GM19324 (cell line): ENCODE data around the gene SETBP1.
A peak's percentile ranks its signal among the peaks of the same experiment; 100 is the strongest.

Experiments
- ATAC-seq: cut with Tn5 transposase; IDR thresholded peaks from one replicate; pipeline ENCODE4 v1.9.1; 2021; ENCODE audit warnings: mild to moderate bottlenecking, moderate library complexity; ENCODE audit not compliant: unreplicated experiment, low FRiP score

Gene SETBP1

DNA sequence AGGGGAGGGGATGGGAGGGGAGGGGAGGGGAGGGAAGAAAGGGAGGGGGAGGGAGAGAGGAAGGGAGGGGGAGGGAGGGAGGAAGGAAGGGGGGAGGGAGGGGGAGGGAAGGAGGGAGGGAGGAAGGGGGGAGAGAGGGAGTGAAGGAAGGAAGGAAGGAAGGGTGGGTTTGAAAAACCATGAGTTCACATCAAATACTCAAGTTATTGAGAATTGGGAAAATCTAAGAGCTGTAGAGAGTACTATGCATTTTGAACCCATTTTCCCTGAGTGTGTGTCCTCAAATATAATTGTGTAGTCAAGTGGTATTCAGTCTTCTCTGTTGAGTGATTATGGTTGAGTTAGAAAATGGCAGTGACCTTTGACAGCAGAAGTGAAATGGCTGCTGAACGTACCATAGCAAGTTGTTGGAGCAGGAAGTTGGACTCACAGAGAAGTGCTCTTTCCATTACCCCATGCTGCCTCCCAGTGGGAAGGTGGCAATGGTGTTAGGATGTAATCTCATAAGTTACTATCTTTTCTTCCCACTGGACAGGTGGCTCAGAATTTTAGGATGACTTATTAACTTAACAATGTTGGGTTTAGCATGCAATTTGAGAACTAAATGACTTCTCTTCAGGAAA, 214.6 kb downstream of the SETBP1 start:
- ATAC-seq: no peak

DNA sequence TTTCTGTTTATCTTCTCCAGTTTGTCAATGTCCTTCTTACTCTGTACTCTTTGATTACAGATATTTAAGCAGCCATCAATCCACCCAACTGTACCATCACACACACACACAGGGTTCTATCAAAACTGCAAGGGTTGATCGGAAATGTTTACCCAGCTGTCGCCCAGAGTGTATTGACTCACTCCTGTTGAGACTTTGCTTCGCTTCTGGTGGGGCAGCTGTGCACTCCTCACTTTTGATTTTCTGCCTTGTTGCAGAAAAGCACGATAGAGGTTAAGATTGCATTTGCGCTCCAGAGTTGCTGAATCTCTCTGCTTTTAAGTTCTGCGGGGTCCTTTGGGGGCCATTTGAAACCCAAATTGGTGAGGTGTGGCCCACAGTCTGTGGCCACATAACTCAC, 216.2 kb downstream of the SETBP1 start:
- ATAC-seq: no peak

DNA sequence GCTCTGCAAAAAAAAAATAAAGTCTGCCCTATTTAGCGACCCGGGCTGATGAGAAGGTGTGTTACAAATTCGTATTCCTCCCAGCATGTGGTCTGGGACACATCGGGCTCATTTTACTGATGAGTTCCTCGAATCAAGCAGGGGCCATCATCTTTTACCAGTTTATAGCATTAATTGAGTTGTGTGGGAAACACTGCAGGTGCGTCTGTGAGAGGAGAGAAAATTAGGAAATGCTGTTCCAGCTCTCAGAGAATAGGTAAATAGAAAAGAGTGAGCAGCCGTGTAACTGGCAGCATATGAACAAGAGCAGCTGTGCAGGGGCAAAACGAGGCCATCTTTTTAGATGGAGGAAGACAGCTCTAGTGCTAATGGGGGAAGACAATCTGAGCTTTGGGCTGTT, 216.7 kb downstream of the SETBP1 start:
- ATAC-seq: no peak

DNA sequence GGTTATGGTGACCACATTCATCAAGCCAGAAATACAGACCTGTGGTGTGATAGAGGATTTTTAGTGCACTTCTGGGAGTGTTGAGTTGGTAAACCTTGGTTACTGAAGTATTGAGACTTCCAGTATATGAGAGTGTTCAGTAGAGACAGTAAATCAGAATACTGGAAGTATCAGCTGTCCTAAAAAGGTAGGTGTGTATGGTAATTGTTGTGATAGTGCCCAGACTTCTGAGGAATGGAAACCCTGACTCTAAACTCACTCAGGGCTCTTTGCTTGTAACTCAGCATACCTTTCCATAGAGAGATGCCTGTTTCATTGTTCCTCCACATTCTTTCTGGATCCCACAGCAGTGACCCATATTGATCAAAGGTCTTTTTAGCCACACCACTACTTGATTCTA, 217.1 kb downstream of the SETBP1 start:
- no peak for ATAC-seq

DNA sequence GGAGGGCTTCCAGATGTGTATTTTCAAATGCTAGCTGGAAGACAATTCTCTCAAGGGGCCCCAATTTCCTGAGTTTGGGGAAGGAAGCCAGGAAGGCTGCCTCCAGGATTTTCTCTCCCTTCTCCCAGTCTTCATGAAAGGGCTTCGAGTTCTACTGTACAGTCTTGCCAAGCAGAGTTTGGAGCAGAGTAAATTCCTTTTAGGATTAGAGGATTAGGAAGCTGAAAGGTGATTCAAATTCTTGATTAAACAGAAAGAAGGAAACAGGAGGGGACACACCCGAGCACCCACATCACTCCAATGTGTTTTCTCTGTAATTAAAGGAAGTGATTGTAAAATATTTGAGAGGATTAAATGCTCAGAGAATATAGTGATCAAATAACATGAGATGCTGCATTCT, 217.8 kb downstream of the SETBP1 start:
- ATAC-seq: no peak

DNA sequence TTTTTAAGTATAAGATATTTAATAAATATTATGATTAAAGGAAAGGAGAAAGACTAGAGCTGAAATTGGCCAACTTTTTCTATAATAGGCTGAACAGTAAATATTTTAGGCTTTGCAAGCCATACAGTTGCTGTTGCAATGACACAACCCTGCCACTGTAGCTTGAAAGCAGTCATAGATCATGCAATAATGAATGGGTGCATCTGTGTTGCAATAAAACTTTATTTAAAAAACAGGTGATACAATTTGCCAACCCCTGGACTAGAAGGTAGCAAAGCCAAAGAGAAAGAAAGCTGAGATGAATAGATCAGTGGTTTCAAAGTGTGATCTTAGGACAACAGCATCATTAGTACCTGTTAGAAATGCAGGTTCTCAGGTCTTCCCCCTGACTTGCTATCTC, 219.1 kb downstream of the SETBP1 start:
- ATAC-seq: no peak

DNA sequence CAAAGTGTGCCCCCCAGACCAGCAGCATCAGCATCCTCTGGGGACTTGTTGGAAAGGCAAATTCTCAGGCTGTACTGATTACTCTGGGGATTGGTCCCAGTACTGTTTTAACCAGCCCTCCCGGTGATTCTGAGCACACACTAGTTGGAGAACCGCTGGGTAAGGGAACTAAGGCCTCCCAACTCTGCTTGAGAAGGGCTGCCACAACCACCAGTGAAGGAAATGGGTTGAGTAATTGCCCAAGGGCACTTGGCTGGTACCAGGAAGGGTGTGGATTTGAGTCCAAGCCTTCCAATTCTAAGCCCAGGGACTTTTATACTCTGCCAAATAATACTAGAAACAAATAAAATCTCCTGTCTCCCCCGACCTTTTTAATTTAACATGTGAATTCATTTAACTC, 219.9 kb downstream of the SETBP1 start:
- no peak for ATAC-seq

DNA sequence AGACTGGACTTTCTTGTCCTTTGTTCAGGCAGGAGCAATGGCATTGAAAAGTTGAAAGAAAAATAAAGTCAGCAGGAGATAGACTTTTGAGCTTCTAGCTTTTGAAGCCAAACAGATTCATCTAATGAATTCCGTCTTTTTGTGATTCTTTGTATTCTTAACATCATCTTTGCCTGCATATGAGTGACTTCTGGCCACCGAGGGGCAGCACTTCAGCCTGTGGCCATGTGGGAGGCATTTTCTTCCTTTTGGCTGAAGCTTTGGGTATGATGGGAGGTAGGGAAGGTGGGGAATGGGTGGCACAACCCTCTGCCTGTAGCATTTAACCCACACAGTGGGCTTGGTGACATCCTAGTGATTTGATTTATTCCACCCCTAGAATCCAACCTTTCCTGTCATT, 220.6 kb downstream of the SETBP1 start:
- ATAC-seq: no peak

DNA sequence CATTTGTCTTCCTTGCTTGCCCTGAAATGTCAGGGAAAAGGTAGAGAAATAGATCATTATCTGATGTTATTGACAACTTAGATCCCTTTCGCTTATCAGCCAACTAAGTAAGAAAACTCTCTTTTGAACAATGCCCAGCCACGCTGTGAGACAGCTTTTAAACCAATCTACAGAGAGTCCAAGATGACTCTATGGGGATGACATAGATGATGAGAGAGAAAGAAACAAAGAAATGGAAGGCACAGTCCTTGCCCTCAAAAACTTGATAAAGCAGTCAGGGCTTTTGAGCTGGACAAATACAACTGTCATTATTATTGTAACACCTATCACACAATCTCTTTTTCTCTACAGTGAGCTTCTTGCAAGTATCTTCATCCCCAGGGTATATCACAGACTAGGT, 222.6 kb downstream of the SETBP1 start:
- no peak for ATAC-seq

DNA sequence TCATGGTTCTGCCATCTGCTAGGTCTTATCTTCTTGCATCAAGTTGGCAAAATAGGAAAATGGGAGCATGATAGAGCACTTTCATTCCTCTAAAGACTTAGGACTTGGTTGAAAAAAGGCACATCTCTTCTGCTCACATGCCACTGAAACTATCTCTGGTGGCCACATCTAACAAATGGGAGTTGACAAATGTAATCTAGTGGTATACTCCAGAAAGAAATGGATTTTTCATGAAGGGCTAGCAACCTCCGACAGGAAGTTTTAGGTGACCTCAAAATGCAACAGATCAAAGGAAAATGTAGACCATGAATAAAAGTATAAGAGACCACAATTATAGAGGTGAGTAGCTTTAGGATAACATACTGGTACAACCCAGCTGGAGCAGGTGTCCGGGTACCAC, 224.1 kb downstream of the SETBP1 start:
- no peak for ATAC-seq

DNA sequence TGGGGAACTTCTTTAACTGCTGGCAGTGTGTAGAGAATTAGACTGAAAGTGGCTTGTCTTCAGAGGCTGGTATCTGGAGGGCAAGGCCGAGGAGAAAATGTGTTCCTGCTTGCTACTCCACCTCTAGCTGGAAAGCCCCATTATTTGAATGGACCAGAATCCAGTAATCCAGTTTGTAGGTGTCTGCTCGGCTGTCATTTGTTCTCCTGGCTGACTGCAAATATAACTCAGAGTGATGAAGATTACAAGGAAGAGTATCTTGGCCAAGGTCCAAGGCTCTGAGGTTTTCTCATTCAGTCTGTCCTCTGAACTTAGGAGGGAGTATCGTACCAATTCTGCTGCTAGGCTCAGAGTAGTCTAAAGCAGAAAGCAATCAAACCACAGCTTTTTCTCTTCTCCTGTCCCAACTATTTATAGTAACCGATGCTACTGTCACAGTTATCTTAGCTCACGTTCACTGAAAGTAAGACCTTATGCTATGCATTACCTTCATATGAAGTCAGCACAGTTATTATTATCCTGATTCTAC, 228.6 kb downstream of the SETBP1 start:
- ATAC-seq: peak; percentile 60

DNA sequence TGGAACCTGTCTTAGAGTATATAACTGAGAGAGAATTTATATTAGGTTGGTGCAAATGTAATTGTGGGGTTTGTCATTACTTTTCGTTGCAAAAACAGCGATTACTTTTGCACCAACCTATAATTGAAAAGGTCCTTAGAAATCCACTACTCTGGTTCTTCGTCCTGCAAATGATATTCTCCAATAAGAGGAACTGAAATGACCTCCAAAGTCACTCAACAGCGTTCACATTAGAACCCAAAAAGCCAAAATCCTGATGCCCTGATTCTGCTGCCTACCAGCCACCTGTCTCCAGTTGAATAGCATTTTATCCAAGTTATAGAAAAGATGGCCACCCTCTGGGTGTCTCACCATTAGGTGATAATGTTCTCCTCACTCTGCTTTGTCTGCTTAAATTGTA, 230.6 kb downstream of the SETBP1 start:
- no peak for ATAC-seq

DNA sequence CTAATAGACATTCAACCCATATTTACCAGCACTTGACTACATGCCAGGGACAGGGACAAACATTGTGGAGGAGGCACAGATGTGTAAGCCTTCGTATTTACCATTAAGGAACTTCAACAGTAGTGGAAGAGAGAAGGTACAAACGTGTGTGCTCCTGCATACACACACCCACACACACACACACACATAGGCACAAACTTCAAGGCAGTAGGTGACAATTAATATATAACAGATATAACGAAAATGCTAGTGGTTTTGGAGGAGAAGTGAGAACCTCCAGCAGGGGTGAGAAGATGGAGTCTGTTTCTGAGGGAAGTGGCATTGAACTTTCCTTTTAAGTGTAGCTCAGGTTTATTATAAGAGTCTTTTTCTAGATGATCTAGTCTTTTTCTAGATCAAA, 231.1 kb downstream of the SETBP1 start:
- no peak for ATAC-seq

DNA sequence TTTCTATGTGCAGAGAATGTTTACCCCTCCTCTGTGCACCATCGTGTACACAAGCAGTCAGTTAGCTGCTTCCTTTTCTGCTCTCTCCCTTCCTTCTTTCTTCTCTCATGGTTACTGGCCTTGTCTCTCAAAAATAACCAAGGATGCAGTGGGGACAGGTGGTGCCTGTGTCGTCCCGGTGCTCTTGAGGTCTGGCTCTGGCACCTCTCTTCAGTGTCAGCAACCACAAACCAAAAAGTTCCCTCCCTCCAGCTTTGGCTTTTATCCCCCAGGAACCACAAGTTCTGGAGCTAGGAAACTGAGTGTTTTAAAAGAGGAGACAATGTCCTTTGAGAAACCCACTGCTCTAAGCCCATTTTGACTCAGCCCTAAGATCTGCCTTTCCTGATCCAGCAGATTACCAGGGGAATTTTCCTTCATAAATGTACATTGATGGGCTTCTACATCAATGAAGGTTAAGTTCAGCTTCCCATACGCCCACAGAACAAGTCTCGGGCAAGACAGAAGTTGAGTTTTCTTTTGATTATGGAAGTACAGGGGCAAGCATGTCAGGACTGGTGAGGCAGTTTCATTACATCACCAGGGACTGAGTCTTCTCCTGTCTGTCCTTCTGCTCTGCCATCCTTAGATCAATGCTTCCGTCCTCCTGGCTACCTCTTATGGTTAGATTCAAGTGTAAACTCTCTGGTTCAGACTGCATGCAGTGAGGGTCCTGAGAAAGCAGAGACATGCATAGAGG, 232.2 kb downstream of the SETBP1 start:
- no peak for ATAC-seq

DNA sequence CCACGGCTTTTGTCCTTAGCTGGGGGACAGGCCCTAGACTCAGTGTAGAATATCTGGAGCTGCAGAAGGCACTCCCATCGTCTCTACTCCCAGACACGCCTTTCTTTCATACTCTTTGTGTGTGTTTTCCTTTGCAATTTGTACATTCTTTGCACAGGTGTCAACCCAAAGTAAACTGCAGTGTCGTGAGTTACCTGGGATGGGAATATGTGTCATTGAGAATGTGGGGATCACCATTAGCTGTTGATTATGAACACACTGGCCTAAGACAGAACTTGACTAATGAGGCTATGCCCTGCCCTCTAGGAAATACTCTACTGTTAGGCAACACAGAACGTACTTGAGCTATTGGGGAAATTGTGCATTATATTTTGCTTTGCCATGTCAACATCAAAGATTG, 233.3 kb downstream of the SETBP1 start:
- no peak for ATAC-seq

DNA sequence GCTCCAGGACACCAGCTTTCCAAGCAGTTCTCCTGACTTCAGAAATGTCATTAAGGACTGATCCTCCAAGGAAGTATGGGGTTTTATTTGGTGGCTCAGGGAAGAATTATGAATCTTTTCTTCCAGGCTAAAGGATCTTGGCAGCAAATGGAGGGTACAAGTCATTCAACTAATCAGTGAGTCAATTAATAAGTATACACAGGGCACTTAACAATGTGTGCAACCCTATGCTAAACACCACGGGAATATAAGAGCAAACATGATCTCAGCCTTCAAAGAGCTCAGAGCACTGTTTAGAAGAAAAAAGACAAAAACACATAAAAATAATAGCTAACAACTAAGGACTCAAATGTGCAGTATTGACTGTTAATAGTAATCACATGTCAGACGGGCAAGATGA, 234.5 kb downstream of the SETBP1 start:
- no peak for ATAC-seq

DNA sequence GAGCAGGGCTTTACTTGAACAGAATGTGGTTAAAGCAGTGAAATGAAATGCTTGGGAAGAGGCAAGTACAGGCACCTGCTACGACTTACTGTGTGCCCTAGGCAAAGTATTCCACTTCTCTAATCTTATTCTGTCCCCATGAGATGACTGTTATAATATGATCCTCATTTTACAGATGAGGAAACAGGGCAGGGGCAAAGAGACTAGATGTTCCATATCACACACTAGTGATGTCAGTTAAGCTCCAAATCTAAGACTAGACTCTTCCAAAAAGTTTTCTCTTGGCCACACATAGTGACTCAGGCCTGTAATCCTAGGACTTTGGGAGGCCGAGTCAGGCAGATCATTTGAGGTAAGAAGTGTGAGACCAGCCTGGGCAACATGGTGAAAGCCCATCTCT, 235.0 kb downstream of the SETBP1 start:
- no peak for ATAC-seq

DNA sequence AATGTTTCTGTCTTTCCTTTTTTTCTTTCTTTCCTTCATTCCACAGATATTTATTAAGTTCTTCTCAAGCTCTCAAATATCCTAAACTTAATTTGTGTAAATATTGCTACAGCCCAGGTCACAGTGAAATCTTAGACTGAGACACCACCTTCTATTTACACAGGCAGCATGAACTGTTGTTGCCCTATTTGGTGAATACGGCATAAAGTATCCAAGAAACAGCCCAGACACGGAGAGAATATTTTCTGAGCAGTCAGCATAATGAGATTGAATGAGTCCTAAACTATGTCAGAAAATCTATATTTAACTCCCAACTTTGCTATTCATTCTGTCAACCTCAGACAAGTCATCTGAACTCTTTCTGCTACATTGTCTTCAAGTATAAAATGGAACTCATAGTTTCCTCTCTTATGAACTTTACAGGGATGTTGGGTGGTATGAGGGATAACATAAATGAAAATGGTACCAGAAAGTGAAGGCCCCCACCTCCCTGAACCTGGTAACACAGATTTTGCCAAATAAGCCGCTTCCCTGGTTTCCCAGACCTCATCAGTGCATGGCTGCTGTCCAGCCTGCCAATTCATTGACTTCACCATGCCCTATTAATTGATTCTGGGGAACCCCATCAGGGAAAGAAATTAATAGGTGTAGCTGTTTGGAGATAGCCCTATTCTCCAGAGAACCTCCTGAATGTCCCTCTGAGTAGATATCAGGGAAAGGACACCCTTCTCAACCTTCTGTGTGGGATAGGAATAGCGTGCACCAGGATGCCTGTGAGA, 235.9 kb downstream of the SETBP1 start:
- no peak for ATAC-seq

DNA sequence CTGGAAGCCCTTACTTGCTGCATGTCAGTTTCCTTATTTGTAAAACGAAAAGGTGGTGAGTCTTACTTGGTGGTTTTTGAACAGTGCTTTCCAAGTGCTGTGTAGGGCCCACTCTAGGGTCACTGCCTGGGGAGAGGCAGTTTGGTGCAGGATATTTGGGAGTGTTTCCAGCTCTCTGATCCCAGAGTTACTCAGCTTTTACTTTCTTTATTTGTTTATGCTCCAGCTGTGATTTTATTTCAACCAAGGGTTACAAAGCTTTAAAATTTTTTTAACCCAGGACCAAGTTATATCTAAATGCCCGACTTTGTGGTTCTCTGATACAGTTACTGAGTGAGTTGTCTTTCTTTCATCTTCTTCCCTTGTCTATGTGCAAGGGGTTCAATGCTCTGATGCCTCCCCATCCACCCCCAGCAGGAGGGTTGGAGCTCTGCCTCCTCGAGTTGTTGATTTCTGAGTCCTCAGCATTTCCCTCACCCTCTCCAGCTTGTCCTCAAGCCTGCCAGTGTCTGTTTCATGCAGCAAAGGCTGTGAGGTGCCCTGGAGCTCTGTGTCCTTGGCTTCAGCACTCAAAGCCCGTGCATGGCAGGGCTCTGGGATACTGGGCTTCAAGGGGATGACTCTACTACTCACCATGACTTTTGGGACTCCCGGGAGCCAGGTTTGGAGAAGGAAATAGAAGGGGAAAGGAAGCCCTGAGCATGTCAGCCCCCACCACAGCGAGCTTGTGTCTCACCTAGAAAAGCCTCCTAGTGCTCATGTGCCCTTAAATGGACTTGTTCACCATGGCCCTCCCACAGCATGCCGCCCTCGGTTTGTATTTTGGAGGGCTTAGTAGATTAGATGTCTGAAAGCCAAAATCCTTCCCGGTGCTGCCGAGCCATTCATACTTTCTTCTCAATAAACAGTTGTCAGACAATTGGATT, 236.8 kb downstream of the SETBP1 start:
- ATAC-seq: no peak

DNA sequence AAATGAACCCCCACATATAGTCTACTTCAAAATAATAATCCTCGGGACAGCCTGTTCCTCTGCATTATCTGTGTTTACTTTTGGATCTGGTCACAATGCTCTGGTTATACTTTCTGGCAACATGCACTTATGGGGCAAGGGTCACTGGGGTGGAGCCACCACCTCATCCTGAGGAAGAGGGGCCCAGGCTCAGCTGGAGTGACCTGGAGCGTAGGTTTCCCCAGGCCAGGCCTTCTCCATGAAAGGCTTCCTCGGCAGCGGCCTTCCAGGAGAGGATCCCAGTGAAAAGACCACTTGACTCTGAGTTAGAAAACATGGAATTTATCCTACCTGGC, 237.4 kb downstream of the SETBP1 start:
- ATAC-seq: no peak

DNA sequence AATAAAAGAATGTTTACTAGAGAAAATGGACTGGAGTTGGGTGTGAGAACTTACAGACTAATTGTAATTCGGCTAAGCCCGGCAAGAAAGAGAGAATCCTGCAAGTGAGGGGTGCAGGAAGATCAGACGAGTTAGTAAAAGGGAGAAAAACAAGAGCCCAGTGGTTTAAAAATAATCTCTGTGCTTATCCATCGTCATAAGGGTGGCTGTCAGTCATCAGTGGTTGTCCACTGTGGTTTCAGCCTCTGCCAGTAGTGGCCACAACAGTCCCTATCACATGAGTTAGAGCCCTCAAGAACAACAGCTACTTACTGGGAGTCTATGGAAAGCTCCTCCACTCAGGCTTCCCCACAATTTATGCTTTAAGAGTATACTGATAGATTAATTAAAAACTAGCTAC, 239.8 kb downstream of the SETBP1 start:
- ATAC-seq: no peak
